Transverse colon (tissue), 4 donors: ENCODE results near the gene NEURL1. TPM values are rescaled to one million over a fixed set of nuclear protein-coding genes. Genes with fewer than 3 reads are reported as not detected.

ENCODE experiments used
- DNase-seq: peaks from one replicate; pipeline ENCODE4 v3.0.0-alpha.2; 2019
- H3K27ac ChIP-seq, 4 donors: fragments of 200-600 bp; sonication (generic); 2 replicates each; pipeline ENCODE4 v1.5.1; 2016 to 2018; ENCODE audit warnings: inconsistent platforms in 4 of 4
- H3K27me3 ChIP-seq: fragments of 200-600 bp; sonication (generic); 2 replicates; pipeline ENCODE4 v1.5.1; 2017; ENCODE audit warnings: inconsistent platforms
- H3K36me3 ChIP-seq, 4 donors: fragments of 200-600 bp; sonication (generic); 2 replicates each; pipeline ENCODE4 v1.5.1; 2017 to 2019; ENCODE audit warnings: inconsistent platforms in 4 of 4
- H3K4me1 ChIP-seq, 4 donors: fragments of 200-600 bp; sonication (generic); 2 replicates each; pipeline ENCODE4 v1.5.1; 2017 to 2020; ENCODE audit warnings: inconsistent platforms in 4 of 4
- H3K4me3 ChIP-seq, 4 donors: fragments of 200-600 bp; sonication (generic); 1 replicate in 1 of 4; 2 replicates in 3 of 4; pipeline versions ENCODE4 v1.5.1 to v1.6.1; 2017 to 2019; ENCODE audit warnings: inconsistent platforms in 4 of 4
- H3K9me3 ChIP-seq, 2 donors: fragments of 200-600 bp; sonication (generic); 2 replicates each; pipeline ENCODE4 v1.5.1; 2017 to 2019; ENCODE audit warnings: inconsistent platforms in 2 of 2
- EP300 ChIP-seq: sonication (generic); formaldehyde crosslinking; IDR thresholded peaks from one replicate; pipeline ENCODE4 v1.6.1; 2017; ENCODE audit warnings: antibody characterized with exemption, low read depth
- POLR2A ChIP-seq: fragments of 450-650 bp; IDR thresholded peaks from one replicate; pipeline ENCODE4 v1.6.1; 2016; ENCODE audit warnings: antibody characterized with exemption, mild to moderate bottlenecking, moderate library complexity
- POLR2AphosphoS5 ChIP-seq, 3 donors: sonication (generic); formaldehyde crosslinking; IDR thresholded peaks; one replicate each; pipeline ENCODE4 v1.6.1; 2016; ENCODE audit warnings: antibody characterized with exemption in 3 of 3
- WGBS, 2 donors: methylation state at CpG; one replicate each; pipeline ENCODE4 v1.1.5; 2018; ENCODE audit warnings: low coverage in 1 of 2; 5-methylcytosine and 5-hydroxymethylcytosine counted together
- in situ Hi-C, 4 donors: fragments of 200-750 bp; cut with MboI; loops; one replicate each; pipeline versions ENCODE4 v1.15.0 to v1.15.1; 2017; ENCODE audit warnings: low sequenced_read_pairs in 3 of 4, low pct_ligation_motif_present in 1 of 4, low pct_unique_long_range_greater_than_20kb in 1 of 4
- intact Hi-C: fragments of 100-400 bp; cut with DNase I; formaldehyde crosslinking; loops from one replicate; pipeline ENCODE4 v1.15.1; 2023; ENCODE audit warnings: low total_unique reads
- total RNA-seq, 4 donors: library from RNA; depleted of rRNA; stranded (reverse); fragments of >200 nt; gene quantifications; one replicate each; pipeline ENCODE4 v1.1.0, GENCODE V29; 2016
- TF ChIP-seq, protein P1 (sequence below), 5 experiments: fragments of 200-600 bp in 3 of 5; fragments of 450-650 bp in 2 of 5; sonication (generic) in 3 of 5; IDR thresholded peaks; 1 replicate in 2 of 5; 2 replicates in 3 of 5; pipeline ENCODE4 v1.5.1; 2016 to 2017; ENCODE audit warnings: antibody characterized with exemption in 5 of 5, inconsistent platforms in 3 of 5, mild to moderate bottlenecking in 2 of 5, moderate library complexity in 1 of 5

NEURL1 gene
- total RNA-seq, 4 donors from 2014 or later = 36.7 to 177 (median 55.8) TPM

DNA sequence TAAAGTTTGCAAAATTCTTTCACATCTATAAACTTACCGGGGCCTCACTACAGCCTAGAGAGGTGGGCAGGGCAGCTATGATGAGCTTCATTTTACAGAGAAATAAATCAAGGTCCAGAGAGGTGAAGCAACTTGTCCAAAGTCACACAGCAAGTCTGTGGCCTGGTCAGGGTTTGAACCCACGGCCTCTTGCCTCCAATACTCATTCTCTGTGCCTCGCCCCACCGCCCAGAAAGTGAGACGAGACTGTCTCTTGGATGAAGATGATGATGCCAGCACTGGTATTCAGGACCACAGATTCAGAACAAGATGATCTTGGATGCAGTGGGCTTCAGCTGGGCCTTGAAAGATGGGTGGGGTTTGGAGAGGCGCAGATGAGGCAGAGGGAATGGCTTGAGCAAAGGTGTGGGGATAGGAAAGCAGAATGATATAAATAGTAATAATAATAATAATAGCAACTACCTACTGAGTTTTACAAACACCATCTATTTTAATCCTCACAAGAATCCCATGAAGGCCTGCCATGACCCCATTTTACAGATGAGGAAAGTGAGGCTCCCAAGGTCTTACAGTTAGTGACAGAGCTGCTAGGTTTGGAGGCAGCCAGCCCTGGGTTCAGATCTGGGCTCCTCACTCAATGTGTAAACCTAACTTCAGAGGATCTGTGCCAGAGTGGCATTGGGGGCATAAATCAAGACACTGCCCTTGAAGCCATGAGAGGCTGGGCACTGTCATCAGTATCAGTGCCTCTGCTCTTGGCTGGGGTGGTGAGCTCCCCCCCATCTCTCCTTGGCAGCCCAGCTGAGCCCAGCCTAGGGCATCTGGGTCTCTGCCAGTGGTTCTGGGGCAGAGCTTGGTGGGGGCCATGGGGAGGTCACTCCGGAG lies 70.0 kb downstream of the NEURL1 start:
- DNase-seq = no peak
- in situ Hi-C loops (no loop called here), intact Hi-C loops (no loop called here)
- no peaks in the 10 kb centered on the region for H3K27me3 ChIP-seq
- no peaks in the 10 kb centered on the region for H3K36me3 ChIP-seq
- H3K27ac ChIP-seq = no peak overlapping the region
- TF ChIP-seq POLR2A = no peak
- TF ChIP-seq, protein P1, sequence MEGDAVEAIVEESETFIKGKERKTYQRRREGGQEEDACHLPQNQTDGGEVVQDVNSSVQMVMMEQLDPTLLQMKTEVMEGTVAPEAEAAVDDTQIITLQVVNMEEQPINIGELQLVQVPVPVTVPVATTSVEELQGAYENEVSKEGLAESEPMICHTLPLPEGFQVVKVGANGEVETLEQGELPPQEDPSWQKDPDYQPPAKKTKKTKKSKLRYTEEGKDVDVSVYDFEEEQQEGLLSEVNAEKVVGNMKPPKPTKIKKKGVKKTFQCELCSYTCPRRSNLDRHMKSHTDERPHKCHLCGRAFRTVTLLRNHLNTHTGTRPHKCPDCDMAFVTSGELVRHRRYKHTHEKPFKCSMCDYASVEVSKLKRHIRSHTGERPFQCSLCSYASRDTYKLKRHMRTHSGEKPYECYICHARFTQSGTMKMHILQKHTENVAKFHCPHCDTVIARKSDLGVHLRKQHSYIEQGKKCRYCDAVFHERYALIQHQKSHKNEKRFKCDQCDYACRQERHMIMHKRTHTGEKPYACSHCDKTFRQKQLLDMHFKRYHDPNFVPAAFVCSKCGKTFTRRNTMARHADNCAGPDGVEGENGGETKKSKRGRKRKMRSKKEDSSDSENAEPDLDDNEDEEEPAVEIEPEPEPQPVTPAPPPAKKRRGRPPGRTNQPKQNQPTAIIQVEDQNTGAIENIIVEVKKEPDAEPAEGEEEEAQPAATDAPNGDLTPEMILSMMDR (IDR thresholded peaks at IDR 0.05) = no peak
- no peak overlapping the region for H3K4me3 ChIP-seq
- no peaks in the 10 kb centered on the region for H3K9me3 ChIP-seq
- peaks cover 0 to 3% (median 0%) of the 10 kb centered on the region in 4 donors for H3K4me1 ChIP-seq
- 73 to 79% methylated on average over 6 to 7 of the region's 7 CpGs for WGBS, 2 donors

GRCh38 chr10:103564116-103564501 lies 70.6 kb downstream of the NEURL1 start:
- Histone ChIP-seq H3K36me3 (no peaks in the 10 kb centered on the region), H3K4me1 (no peaks in the 10 kb centered on the region), H3K27me3 (no peaks in the 10 kb centered on the region), H3K27ac (no peak overlapping the region), H3K4me3 (no peak overlapping the region), H3K9me3 (no peaks in the 10 kb centered on the region)
- DNase-seq = no peak
- 52% methylated on average over 3 of the region's 7 CpGs; no CpG with 5 or more reads in 1 of the 2 donors for WGBS, 2 donors
- in situ Hi-C loops (no loop called here), intact Hi-C loops (no loop called here)
- TF ChIP-seq POLR2AphosphoS5 (IDR thresholded peaks at IDR 0.05) = no peak
- TF ChIP-seq EP300 = no peak
- TF ChIP-seq POLR2A = no peak
- TF ChIP-seq, protein P1 (IDR thresholded peaks at IDR 0.05) = no peak

GRCh38 chr10:103564776-103565520 lies 71.4 kb downstream of the NEURL1 start:
- Histone ChIP-seq H3K9me3 (no peaks in the 10 kb centered on the region), H3K27me3 (no peaks in the 10 kb centered on the region), H3K4me3 (no peak overlapping the region), H3K36me3 (no peaks in the 10 kb centered on the region), H3K27ac (no peak overlapping the region), H3K4me1 (no peaks in the 10 kb centered on the region)
- peak; percentile 40 for DNase-seq
- in situ Hi-C loops (no loop called here), intact Hi-C loops (no loop called here)
- no peak for TF ChIP-seq EP300
- TF ChIP-seq, protein P1 (IDR thresholded peaks at IDR 0.05) = peak; percentile 43 to 69 (median 56)
- 59% methylated on average over 12 of the region's 12 CpGs; no CpG with 5 or more reads in 1 of the 2 donors for WGBS, 2 donors

- no peak for DNase-seq
- in situ Hi-C loops = no loop called here
- Histone ChIP-seq H3K4me3 (no peak overlapping the region), H3K4me1 (no peaks in the 10 kb centered on the region), H3K36me3 (no peaks in the 10 kb centered on the region), H3K9me3 (no peaks in the 10 kb centered on the region), H3K27me3 (no peaks in the 10 kb centered on the region), H3K27ac (no peak overlapping the region)
- TF ChIP-seq POLR2A = no peak
- TF ChIP-seq, protein P1 (IDR thresholded peaks at IDR 0.05) = no peak
- TF ChIP-seq EP300 = no peak
- TF ChIP-seq POLR2AphosphoS5 (IDR thresholded peaks at IDR 0.05) = no peak
- intact Hi-C loops = no loop called here
- 51 to 80% methylated on average over 1 to 3 of the region's 3 CpGs for WGBS, 2 donors
Observed at GRCh38 chr10:103566536-103566935, 73.0 kb downstream of the NEURL1 start.
